Measurements from ENCODE around the gene OTUD6A.

OTUD6A gene

GRCh38 chrX:70043685-70044084 lies 18.6 kb upstream of the OTUD6A start:
- TF ChIP-seq, protein P1, sequence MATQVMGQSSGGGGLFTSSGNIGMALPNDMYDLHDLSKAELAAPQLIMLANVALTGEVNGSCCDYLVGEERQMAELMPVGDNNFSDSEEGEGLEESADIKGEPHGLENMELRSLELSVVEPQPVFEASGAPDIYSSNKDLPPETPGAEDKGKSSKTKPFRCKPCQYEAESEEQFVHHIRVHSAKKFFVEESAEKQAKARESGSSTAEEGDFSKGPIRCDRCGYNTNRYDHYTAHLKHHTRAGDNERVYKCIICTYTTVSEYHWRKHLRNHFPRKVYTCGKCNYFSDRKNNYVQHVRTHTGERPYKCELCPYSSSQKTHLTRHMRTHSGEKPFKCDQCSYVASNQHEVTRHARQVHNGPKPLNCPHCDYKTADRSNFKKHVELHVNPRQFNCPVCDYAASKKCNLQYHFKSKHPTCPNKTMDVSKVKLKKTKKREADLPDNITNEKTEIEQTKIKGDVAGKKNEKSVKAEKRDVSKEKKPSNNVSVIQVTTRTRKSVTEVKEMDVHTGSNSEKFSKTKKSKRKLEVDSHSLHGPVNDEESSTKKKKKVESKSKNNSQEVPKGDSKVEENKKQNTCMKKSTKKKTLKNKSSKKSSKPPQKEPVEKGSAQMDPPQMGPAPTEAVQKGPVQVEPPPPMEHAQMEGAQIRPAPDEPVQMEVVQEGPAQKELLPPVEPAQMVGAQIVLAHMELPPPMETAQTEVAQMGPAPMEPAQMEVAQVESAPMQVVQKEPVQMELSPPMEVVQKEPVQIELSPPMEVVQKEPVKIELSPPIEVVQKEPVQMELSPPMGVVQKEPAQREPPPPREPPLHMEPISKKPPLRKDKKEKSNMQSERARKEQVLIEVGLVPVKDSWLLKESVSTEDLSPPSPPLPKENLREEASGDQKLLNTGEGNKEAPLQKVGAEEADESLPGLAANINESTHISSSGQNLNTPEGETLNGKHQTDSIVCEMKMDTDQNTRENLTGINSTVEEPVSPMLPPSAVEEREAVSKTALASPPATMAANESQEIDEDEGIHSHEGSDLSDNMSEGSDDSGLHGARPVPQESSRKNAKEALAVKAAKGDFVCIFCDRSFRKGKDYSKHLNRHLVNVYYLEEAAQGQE (IDR thresholded peaks at IDR 0.05; ENCODE audit: insufficient read depth in 1 of 2, low read depth in 2 of 2, low read length in 2 of 2): no peak

DNA sequence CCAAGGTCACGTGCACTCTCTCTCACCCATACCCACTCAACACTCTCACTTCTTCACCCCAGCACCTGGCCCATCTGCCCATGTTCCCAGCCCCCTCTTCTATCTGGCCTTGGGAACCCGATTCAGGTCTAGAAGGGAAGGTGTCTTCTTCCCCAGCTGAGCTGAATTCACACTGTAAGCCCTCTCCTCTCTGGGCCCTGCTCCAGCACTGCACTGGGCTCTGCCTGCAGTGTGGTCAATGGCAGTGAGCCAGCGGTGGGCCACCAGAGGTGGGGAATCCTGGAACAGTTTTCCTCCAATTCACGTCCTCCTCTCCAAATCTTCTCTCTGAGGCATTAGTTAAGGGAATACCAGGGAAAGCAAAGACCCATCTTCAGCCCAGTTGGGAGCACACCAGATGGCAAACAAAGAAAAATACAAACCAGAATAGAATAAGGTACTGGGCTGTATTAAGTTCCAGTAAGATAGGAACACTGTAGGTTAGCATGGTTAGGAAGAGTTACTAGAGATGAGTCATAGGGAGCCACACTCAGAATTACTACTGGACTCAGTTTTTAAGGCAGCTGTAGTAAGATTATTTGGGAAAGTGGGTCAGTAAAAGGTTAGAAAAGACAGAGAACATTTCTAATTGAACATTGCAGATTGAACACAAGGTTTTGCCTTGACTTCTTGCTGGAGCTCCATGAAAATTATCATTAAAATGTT lies 17.6 kb upstream of the OTUD6A start:
- no peak for TF ChIP-seq TAF1 (IDR thresholded peaks at IDR 0.05; ENCODE audit: borderline replicate concordance, insufficient read depth, low read length)
- no peak for TF ChIP-seq SIN3A (IDR thresholded peaks at IDR 0.05; ENCODE audit: borderline replicate concordance, insufficient read depth, low read length)
- no peak for TF ChIP-seq FOXP2 (optimal IDR thresholded peaks at IDR 0.05; ENCODE audit: borderline replicate concordance, extremely low read depth, extremely low read length, insufficient read depth)
- no peak for TF ChIP-seq POLR2AphosphoS5 (IDR thresholded peaks at IDR 0.05; ENCODE audit: low read depth, low read length)
- TF ChIP-seq, protein P1 (IDR thresholded peaks at IDR 0.05; ENCODE audit: insufficient read depth in 1 of 2, low read depth in 2 of 2, low read length in 2 of 2): no peak

DNA sequence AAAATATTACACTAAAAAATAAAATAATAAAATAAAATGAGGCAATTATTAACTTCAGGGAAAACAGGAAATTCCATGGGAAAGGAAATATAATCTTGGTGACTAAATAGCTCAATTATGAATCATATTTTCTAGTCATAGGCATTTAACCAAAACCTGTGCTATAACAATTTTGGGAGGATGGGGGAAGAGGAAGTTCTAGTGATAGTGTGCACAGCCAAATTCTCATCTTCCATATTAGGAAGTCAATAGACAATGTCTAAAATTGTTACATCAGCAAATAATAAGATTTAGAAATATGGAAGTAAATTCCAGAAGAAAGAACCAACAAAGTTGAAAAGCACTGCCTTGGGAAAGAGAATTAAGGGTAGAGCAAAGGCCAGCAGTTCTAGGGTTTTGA lies 15.3 kb upstream of the OTUD6A start:
- TF ChIP-seq POLR2AphosphoS5 (IDR thresholded peaks at IDR 0.05; ENCODE audit: low read depth, low read length): no peak
- no peak for TF ChIP-seq TAF1 (IDR thresholded peaks at IDR 0.05; ENCODE audit: borderline replicate concordance, insufficient read depth, low read length)
- no peak for TF ChIP-seq SIN3A (IDR thresholded peaks at IDR 0.05; ENCODE audit: borderline replicate concordance, insufficient read depth, low read length)
- TF ChIP-seq FOXP2 (optimal IDR thresholded peaks at IDR 0.05; ENCODE audit: borderline replicate concordance, extremely low read depth, extremely low read length, insufficient read depth): no peak
- TF ChIP-seq, protein P1 (IDR thresholded peaks at IDR 0.05; ENCODE audit: insufficient read depth in 1 of 2, low read depth in 2 of 2, low read length in 2 of 2): no peak

DNA sequence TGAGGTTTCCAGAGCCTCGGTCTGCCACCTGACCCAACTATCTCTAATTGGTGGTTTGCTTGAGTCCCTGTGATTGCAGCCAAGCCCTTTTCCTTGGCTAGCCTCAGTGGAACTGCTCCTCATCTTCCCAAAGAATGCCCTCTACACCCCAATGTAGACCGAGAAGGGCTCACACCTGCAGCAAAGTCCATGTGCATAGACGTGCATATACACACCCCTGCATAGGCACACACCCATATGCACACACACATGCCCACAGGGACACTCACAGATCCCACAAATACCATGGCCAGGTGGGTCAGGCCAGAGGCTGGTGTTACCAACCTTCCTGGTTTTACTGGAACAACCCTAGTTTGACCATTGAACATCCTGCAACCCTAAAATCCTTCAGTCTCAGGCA lies 12.9 kb upstream of the OTUD6A start:
- TF ChIP-seq TAF1 (IDR thresholded peaks at IDR 0.05; ENCODE audit: borderline replicate concordance, insufficient read depth, low read length): no peak
- no peak for TF ChIP-seq FOXP2 (optimal IDR thresholded peaks at IDR 0.05; ENCODE audit: borderline replicate concordance, extremely low read depth, extremely low read length, insufficient read depth)
- TF ChIP-seq, protein P1 (IDR thresholded peaks at IDR 0.05; ENCODE audit: insufficient read depth in 1 of 2, low read depth in 2 of 2, low read length in 2 of 2): no peak
- TF ChIP-seq POLR2AphosphoS5 (IDR thresholded peaks at IDR 0.05; ENCODE audit: low read depth, low read length): no peak
- TF ChIP-seq SIN3A (IDR thresholded peaks at IDR 0.05; ENCODE audit: borderline replicate concordance, insufficient read depth, low read length): no peak

GRCh38 chrX:70049925-70050324 lies 12.3 kb upstream of the OTUD6A start, which contains the start of gene AWAT2:
Gene AWAT2 (minus strand): TSS chrX:70049938. CDS start chrX:70049932, 6 bp downstream.
- TF ChIP-seq, protein P1 (IDR thresholded peaks at IDR 0.05; ENCODE audit: insufficient read depth in 1 of 2, low read depth in 2 of 2, low read length in 2 of 2): no peak
- TF ChIP-seq SIN3A (IDR thresholded peaks at IDR 0.05; ENCODE audit: borderline replicate concordance, insufficient read depth, low read length): no peak
- TF ChIP-seq POLR2AphosphoS5 (IDR thresholded peaks at IDR 0.05; ENCODE audit: low read depth, low read length): no peak
- TF ChIP-seq FOXP2 (optimal IDR thresholded peaks at IDR 0.05; ENCODE audit: borderline replicate concordance, extremely low read depth, extremely low read length, insufficient read depth): no peak
- no peak for TF ChIP-seq TAF1 (IDR thresholded peaks at IDR 0.05; ENCODE audit: borderline replicate concordance, insufficient read depth, low read length)
